Colonic mucosa (tissue), 4 donors: ENCODE results near the gene ZNF23. TPM values are rescaled to one million over a fixed set of nuclear protein-coding genes. Genes with fewer than 3 reads are reported as not detected.

ENCODE experiments used
- DNase-seq: peaks from one replicate; pipeline ENCODE4 v3.0.0-alpha.2; 2020
- H3K27ac ChIP-seq: fragments of 200-600 bp; one replicate; pipeline ENCODE4 v1.8.0; 2021
- H3K27me3 ChIP-seq: fragments of 200-600 bp; one replicate; pipeline ENCODE4 v1.8.0; 2021
- H3K36me3 ChIP-seq: fragments of 200-600 bp; one replicate; pipeline ENCODE4 v1.8.0; 2021
- H3K4me1 ChIP-seq: fragments of 200-600 bp; one replicate; pipeline ENCODE4 v1.8.0; 2021; ENCODE audit warnings: mild to moderate bottlenecking
- H3K4me3 ChIP-seq: fragments of 200-600 bp; one replicate; pipeline ENCODE4 v1.8.0; 2021
- H3K9ac ChIP-seq, 2 donors: one replicate each; pipeline ENCODE4 v1.7.0; 2013; ENCODE audit warnings: control low read depth in 2 of 2, low read depth in 2 of 2, low read length in 2 of 2
- H3K9me3 ChIP-seq: fragments of 200-600 bp; one replicate; pipeline ENCODE4 v1.8.0; 2021
- intact Hi-C: fragments of 100-400 bp; cut with DNase I; formaldehyde crosslinking; loops from one replicate; pipeline ENCODE4 v1.14.1; 2022
- total RNA-seq, 2 donors: library from RNA; stranded (reverse); fragmentation: NEBNext Ultra II Directional in 1 of 2; extraction: Animal tissue kit (Norgen Biotek cat#: 25700) in 1 of 2; gene quantifications; one replicate each; pipeline ENCODE4 v1.2.1, GENCODE V29; 2021
- TF ChIP-seq, protein P1 (sequence below): fragments of 200-600 bp; IDR thresholded peaks from one replicate; pipeline ENCODE4 v1.8.0; 2022; ENCODE audit warnings: antibody characterized with exemption, mild to moderate bottlenecking
- donor health status: healthy.
- donor health status: DM: no; HTN: no; CAD: no.
- donor health status: DM: no; HTN: no; CAD: no.

The ZNF23 gene
- total RNA-seq, 2 donors from 2014 or later = 5.8 to 6.4 TPM

DNA sequence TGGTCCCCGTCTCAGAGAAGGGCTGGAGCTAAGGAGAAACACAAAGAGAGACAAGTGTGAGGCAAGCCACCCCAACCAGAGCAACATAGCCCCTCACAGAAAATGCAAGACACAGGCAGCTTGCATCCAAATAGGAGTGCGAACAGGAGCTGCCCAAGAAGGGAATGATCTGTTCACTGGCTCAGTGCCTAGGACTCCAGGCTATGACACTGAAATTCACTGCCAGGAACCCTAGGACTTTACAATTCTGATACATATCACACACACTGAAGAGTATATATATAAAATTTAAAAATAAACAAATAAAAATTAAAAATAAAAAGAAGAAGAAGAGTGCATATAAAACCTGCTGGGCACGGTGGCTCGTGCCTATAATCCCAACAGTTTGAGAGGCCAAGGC, 5.2 kb downstream of the ZNF23 start:
- intact Hi-C loops = no loop called here
- no peaks in the 10 kb centered on the region for H3K27me3 ChIP-seq
- H3K27ac ChIP-seq = no peak overlapping the region
- peaks cover 7% of the 10 kb centered on the region for H3K4me1 ChIP-seq
- no peak overlapping the region for H3K4me3 ChIP-seq
- TF ChIP-seq, protein P1, sequence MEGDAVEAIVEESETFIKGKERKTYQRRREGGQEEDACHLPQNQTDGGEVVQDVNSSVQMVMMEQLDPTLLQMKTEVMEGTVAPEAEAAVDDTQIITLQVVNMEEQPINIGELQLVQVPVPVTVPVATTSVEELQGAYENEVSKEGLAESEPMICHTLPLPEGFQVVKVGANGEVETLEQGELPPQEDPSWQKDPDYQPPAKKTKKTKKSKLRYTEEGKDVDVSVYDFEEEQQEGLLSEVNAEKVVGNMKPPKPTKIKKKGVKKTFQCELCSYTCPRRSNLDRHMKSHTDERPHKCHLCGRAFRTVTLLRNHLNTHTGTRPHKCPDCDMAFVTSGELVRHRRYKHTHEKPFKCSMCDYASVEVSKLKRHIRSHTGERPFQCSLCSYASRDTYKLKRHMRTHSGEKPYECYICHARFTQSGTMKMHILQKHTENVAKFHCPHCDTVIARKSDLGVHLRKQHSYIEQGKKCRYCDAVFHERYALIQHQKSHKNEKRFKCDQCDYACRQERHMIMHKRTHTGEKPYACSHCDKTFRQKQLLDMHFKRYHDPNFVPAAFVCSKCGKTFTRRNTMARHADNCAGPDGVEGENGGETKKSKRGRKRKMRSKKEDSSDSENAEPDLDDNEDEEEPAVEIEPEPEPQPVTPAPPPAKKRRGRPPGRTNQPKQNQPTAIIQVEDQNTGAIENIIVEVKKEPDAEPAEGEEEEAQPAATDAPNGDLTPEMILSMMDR = no peak
- no peaks in the 10 kb centered on the region for H3K9me3 ChIP-seq
- no peaks in the 10 kb centered on the region for H3K36me3 ChIP-seq
- no peak overlapping the region for H3K9ac ChIP-seq
- DNase-seq = no peak

DNA sequence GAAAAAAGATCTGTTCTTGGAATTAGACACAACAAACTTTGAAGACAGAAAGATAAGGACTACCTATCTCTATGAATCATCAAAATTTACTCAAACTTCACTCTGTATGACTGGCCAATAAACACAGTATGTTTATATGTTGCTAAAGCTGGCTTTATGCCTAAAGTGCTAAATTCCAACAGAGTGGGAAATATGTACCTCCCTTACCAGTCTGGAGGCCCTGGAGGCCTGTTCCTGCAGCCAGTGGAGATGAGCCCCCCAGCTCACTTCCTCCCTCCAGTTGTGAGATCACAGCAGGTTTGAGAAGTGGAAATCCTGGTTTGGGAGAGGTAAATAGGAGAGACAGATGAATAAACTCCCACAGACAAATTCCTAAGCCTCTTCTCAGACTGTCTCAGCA, 9.0 kb downstream of the ZNF23 start:
- TF ChIP-seq, protein P1 = no peak
- peaks cover 21% of the 10 kb centered on the region for H3K36me3 ChIP-seq
- H3K27ac ChIP-seq = no peak overlapping the region
- no peaks in the 10 kb centered on the region for H3K4me1 ChIP-seq
- H3K9ac ChIP-seq = no peak overlapping the region
- intact Hi-C loops = no loop called here
- no peak overlapping the region for H3K4me3 ChIP-seq
- no peak for DNase-seq
- H3K27me3 ChIP-seq = no peaks in the 10 kb centered on the region
- H3K9me3 ChIP-seq = peaks cover 9% of the 10 kb centered on the region

DNA sequence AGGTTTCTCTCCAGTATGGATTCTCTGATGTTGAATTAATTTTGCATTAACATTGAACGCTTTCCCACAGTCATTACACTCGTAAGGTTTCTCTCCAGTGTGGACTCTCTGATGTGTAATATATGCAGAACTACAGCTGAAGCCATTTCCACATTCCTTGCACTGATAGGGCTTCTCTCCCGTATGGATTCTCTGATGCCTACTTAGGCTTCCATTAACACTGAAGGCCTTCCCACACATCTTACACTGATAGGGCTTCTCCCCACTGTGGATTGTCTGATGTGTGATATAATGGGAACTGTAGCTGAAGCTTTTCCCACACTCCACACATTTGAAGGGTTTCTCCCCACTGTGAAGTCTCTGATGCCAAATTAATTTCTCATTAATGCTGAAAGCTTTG, 13.0 kb downstream of the ZNF23 start:
- H3K36me3 ChIP-seq = peaks cover 21% of the 10 kb centered on the region
- H3K27me3 ChIP-seq = no peaks in the 10 kb centered on the region
- H3K27ac ChIP-seq = no peak overlapping the region
- H3K4me3 ChIP-seq = no peak overlapping the region
- intact Hi-C loops = no loop called here
- no peak for DNase-seq
- H3K9me3 ChIP-seq = peaks cover 22% of the 10 kb centered on the region
- H3K9ac ChIP-seq = no peak overlapping the region
- TF ChIP-seq, protein P1 = no peak
- H3K4me1 ChIP-seq = no peaks in the 10 kb centered on the region

- Histone ChIP-seq H3K27ac (no peak overlapping the region), H3K36me3 (peaks cover 21% of the 10 kb centered on the region), H3K4me1 (no peaks in the 10 kb centered on the region), H3K9me3 (peaks cover 22% of the 10 kb centered on the region), H3K9ac (no peak overlapping the region), H3K27me3 (no peaks in the 10 kb centered on the region), H3K4me3 (no peak overlapping the region)
- TF ChIP-seq, protein P1 = no peak
- no peak for DNase-seq
- intact Hi-C loops = no loop called here
Measured at GRCh38 chr16:71448274-71448866, 13.7 kb downstream of the ZNF23 start.

DNA sequence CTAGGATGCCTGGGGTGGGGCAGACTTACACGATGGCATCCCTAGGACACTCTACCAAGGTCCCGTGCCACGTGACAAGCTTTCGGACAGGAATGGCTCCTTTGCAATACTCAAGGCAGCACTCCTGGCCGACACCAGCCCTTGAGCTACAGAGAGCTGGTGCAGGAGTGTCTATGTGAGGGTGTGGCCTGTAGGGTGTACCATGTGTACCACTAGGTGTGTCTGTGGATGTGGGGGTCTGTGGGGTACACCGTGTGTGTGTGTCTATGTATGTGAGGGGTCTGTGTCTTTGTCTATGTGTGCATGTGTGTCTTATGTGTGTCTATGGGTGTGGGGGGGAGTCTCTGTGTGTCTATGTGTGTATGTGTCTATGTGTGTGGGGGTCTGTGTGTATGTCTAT, 18.3 kb downstream of the ZNF23 start:
- H3K27ac ChIP-seq = no peak overlapping the region
- H3K9me3 ChIP-seq = peaks cover 19% of the 10 kb centered on the region
- TF ChIP-seq, protein P1 = no peak
- peaks cover 4% of the 10 kb centered on the region for H3K36me3 ChIP-seq
- H3K4me3 ChIP-seq = no peak overlapping the region
- no peaks in the 10 kb centered on the region for H3K27me3 ChIP-seq
- no peak overlapping the region for H3K9ac ChIP-seq
- intact Hi-C loops = no loop called here
- H3K4me1 ChIP-seq = no peaks in the 10 kb centered on the region
- no peak for DNase-seq
